Ishikawa (cell line): Measurements from ENCODE around the gene CPSF6.

Source experiments
- CEBPB ChIP-seq: IDR thresholded peaks from 2 replicates; pipeline ENCODE4 v1.6.1; 2012
- CREB1 ChIP-seq: IDR thresholded peaks from 2 replicates; pipeline ENCODE4 v1.6.1; 2012; ENCODE audit warnings: low read depth
- EGR1 ChIP-seq: IDR thresholded peaks from 2 replicates; pipeline ENCODE4 v1.6.1; 2012
- EP300 ChIP-seq: IDR thresholded peaks from 2 replicates; pipeline ENCODE4 v1.6.1; 2012; ENCODE audit warnings: borderline replicate concordance
- FOXM1 ChIP-seq: IDR thresholded peaks from 2 replicates; pipeline ENCODE4 v1.6.1; 2012; ENCODE audit warnings: low read depth, borderline replicate concordance
- NFIC ChIP-seq: IDR thresholded peaks from 2 replicates; pipeline ENCODE4 v1.6.1; 2012
- RAD21 ChIP-seq: IDR thresholded peaks from 2 replicates; pipeline ENCODE4 v1.6.1; 2012; ENCODE audit warnings: low read depth
- TAF1 ChIP-seq: IDR thresholded peaks from 2 replicates; pipeline ENCODE4 v1.6.1; 2012; ENCODE audit warnings: low read depth, mild to moderate bottlenecking
- TCF12 ChIP-seq: IDR thresholded peaks from 2 replicates; pipeline ENCODE4 v1.6.1; 2012; ENCODE audit warnings: low read depth
- TEAD4 ChIP-seq: IDR thresholded peaks from 2 replicates; pipeline ENCODE4 v1.6.1; 2012
- YY1 ChIP-seq: IDR thresholded peaks from 2 replicates; pipeline ENCODE4 v1.6.1; 2012; ENCODE audit warnings: low read depth
- ZBTB7A ChIP-seq: IDR thresholded peaks from 2 replicates; pipeline ENCODE4 v1.6.1; 2012; ENCODE audit warnings: low read depth
- TF ChIP-seq, protein P1 (sequence below): IDR thresholded peaks from 2 replicates; pipeline ENCODE4 v1.6.1; 2012; ENCODE audit warnings: low read depth, mild to moderate bottlenecking
- TF ChIP-seq, protein P2 (sequence below): IDR thresholded peaks from 2 replicates; pipeline ENCODE4 v1.6.1; 2012
- TF ChIP-seq, protein P3 (sequence below): IDR thresholded peaks from 2 replicates; pipeline ENCODE4 v1.6.1; 2012

Gene CPSF6

DNA sequence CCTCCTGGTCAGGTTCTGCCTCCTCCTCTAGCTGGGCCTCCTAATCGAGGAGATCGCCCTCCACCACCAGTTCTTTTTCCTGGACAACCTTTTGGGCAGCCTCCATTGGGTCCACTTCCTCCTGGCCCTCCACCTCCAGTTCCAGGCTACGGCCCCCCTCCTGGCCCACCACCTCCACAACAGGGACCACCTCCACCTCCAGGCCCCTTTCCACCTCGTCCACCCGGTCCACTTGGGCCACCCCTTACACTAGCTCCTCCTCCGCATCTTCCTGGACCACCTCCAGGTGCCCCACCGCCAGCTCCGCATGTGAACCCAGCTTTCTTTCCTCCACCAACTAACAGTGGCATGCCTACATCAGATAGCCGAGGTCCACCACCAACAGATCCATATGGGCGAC is 19.3 kb downstream of the CPSF6 start:
- TF ChIP-seq TCF12: no peak
- TF ChIP-seq RAD21: no peak
- TF ChIP-seq NFIC: no peak
- no peak for TF ChIP-seq CEBPB
- no peak for TF ChIP-seq ZBTB7A
- no peak for TF ChIP-seq TEAD4

DNA sequence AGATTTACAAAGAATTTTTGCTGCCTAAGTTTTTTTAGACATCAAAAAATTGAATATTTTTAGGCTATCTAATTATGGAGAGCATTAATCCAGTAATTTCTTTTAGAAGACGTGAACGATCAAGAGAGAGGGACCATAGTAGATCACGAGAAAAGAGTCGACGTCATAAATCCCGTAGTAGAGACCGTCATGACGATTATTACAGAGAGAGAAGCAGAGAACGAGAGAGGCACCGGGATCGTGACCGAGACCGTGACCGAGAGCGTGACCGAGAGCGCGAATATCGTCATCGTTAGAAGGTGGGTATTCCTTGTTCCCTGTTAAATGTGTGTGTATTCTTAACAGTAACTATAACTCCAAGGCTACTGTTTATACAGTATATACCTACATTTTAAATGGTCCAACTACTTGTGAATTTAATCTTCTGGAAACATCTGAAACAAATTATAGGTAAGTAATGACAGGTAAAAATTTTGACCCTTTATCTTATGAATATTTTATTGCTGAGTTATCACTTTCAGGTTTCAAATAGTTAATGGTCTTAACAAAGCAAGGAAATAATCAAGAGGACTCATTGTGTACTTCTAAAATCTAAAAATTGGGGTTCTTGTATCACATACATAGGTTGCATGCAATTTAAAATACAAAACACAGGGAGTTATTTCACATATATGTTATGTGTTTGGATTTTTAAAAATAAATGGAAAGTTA is 23.1 kb downstream of the CPSF6 start:
- TF ChIP-seq EGR1: no peak
- no peak for TF ChIP-seq YY1
- TF ChIP-seq FOXM1: no peak
- no peak for TF ChIP-seq CREB1
- no peak for TF ChIP-seq CEBPB
- no peak for TF ChIP-seq ZBTB7A
- TF ChIP-seq, protein P1, sequence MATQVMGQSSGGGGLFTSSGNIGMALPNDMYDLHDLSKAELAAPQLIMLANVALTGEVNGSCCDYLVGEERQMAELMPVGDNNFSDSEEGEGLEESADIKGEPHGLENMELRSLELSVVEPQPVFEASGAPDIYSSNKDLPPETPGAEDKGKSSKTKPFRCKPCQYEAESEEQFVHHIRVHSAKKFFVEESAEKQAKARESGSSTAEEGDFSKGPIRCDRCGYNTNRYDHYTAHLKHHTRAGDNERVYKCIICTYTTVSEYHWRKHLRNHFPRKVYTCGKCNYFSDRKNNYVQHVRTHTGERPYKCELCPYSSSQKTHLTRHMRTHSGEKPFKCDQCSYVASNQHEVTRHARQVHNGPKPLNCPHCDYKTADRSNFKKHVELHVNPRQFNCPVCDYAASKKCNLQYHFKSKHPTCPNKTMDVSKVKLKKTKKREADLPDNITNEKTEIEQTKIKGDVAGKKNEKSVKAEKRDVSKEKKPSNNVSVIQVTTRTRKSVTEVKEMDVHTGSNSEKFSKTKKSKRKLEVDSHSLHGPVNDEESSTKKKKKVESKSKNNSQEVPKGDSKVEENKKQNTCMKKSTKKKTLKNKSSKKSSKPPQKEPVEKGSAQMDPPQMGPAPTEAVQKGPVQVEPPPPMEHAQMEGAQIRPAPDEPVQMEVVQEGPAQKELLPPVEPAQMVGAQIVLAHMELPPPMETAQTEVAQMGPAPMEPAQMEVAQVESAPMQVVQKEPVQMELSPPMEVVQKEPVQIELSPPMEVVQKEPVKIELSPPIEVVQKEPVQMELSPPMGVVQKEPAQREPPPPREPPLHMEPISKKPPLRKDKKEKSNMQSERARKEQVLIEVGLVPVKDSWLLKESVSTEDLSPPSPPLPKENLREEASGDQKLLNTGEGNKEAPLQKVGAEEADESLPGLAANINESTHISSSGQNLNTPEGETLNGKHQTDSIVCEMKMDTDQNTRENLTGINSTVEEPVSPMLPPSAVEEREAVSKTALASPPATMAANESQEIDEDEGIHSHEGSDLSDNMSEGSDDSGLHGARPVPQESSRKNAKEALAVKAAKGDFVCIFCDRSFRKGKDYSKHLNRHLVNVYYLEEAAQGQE: no peak
- TF ChIP-seq EP300: no peak
- TF ChIP-seq NFIC: no peak
- no peak for TF ChIP-seq TEAD4
- TF ChIP-seq RAD21: no peak
- TF ChIP-seq TCF12: no peak
- TF ChIP-seq, protein P2, sequence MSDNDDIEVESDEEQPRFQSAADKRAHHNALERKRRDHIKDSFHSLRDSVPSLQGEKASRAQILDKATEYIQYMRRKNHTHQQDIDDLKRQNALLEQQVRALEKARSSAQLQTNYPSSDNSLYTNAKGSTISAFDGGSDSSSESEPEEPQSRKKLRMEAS: no peak

DNA sequence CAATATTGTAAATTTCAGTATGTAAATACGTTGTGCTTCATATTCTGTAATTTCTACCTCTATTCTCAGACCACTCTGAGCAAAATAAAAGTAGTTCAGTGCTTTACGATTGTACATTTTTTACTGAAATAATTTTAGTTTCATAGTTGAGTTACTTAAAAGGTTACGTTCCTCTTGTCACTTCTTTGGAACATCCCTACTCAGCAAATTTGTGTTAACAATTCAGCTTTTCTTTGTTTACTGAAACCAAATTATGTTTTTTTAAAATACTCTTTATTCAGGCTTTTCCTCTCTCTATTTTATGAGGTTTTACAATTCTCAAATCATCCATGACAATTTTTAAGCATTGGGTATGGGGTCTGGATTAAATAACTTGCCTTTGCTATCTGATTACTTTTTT is 25.8 kb downstream of the CPSF6 start:
- TF ChIP-seq EP300 (no peak), FOXM1 (no peak), TEAD4 (no peak), CEBPB (no peak), ZBTB7A (no peak)
- TF ChIP-seq, protein P1: no peak

DNA sequence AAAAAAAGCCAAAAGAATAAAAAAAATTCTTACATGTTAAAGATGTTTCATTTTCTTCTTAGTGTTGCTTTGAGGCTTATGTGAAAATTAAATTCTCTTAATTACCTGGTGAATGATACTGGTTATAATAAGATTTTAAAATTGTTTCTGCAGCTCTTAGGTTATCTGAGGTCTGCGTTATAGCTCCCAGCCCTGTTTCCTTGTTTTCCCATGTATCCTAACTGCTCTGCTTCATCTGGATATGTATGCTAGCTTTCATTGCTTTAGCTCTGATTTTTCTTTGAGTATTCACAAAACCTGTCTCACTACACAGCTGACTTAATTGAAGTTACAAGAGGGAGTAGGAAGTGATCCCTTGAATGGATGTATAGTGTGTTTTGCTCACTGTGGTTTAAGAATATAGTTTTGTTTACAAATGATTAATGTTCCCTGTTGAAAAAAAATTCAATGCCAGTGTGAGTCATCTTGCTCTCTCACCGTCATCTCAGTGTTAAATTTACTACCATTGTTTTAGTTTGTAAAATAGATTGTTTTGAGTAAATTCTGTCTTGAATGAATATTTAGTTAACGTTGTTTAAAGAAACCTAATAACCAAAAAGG is 26.8 kb downstream of the CPSF6 start:
- TF ChIP-seq CEBPB: no peak
- no peak for TF ChIP-seq TEAD4
- TF ChIP-seq RAD21: no peak
- no peak for TF ChIP-seq NFIC
- TF ChIP-seq EGR1: no peak
- no peak for TF ChIP-seq TAF1
- no peak for TF ChIP-seq EP300
- TF ChIP-seq, protein P2: no peak
- TF ChIP-seq, protein P1: no peak
- TF ChIP-seq, protein P3, sequence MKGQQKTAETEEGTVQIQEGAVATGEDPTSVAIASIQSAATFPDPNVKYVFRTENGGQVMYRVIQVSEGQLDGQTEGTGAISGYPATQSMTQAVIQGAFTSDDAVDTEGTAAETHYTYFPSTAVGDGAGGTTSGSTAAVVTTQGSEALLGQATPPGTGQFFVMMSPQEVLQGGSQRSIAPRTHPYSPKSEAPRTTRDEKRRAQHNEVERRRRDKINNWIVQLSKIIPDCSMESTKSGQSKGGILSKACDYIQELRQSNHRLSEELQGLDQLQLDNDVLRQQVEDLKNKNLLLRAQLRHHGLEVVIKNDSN: no peak

DNA sequence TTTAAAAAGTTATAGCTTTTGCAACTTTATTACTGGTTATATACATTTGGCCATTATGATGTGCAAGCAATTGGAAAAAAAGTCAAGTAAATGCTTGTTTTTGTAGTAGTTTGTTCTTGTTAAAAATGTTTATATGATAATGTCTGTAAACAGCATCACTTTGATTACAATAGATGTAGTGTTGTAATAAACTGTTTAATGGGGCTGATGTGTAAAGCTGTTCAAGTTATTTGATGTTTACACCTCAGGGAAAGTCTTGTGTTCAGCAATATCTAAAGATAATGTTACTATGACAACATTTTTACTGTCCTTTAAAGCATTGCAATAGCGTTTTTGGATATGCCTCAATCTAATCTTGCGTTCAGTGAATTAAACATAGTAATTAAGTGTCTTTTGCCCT is 30.4 kb downstream of the CPSF6 start:
- TF ChIP-seq CEBPB: no peak
- TF ChIP-seq, protein P2: no peak
- no peak for TF ChIP-seq EGR1
- no peak for TF ChIP-seq NFIC
- TF ChIP-seq TAF1: no peak
- no peak for TF ChIP-seq FOXM1
- no peak for TF ChIP-seq RAD21
- TF ChIP-seq CREB1: no peak
- no peak for TF ChIP-seq EP300
- no peak for TF ChIP-seq TEAD4
- TF ChIP-seq, protein P3: no peak
- no peak for TF ChIP-seq YY1
- no peak for TF ChIP-seq TCF12
- no peak for TF ChIP-seq ZBTB7A
- TF ChIP-seq, protein P1: no peak
